A549 (cell line): ENCODE results near the gene RAP2B. TPM values are rescaled to one million over a fixed set of nuclear protein-coding genes. Genes with fewer than 3 reads are reported as not detected.

Source experiments
- ATAC-seq, 2 experiments: fragments of 200-7000 bp in 1 of 2; fragments of >200 bp in 1 of 2; cut with Nextera tagmentation in 1 of 2; cut with Tn5 transposase in 1 of 2; 3 replicates each; pipeline versions ENCODE4 v1.8.0 to v1.9.1; 2018 to 2020; ENCODE audit warnings: mild to moderate bottlenecking in 1 of 2, moderate library complexity in 1 of 2
- CTCF ChIA-PET: fragments of 300-600 bp; sonication (Branson Sonifier 250); formaldehyde crosslinking; extraction: SDS; loops from one replicate; lab custom pipeline; 2021; ENCODE audit warnings: antibody characterized with exemption, inconsistent platforms; lab: Yijun Ruan, JAX
- POLR2A ChIA-PET: fragments of 350-600 bp; formaldehyde crosslinking; extraction: SDS; loops from one replicate; lab custom pipeline; 2021; ENCODE audit warnings: antibody characterized with exemption, inconsistent platforms; lab: Yijun Ruan, JAX
- DNase-seq, 2 experiments: peaks; one replicate each; pipeline versions ENCODE4 v3.0.0 to v3.0.0-alpha.2; 2011 to 2016; ENCODE audit warnings: low read depth in 1 of 2, low spot score in 1 of 2
- FAIRE-seq: peaks from 2 replicates; lab custom pipeline; 2011; peaks lifted over from hg19 to GRCh38; lab: Jason Lieb, UNC
- H3K27ac ChIP-seq, 2 experiments: fragments of >200 bp; sonication (Bioruptor Twin); formaldehyde crosslinking; 3 replicates each; pipeline ENCODE4 v1.5.1; 2016 to 2017
- H3K4me1 ChIP-seq: fragments of >200 bp; sonication (Bioruptor Twin); formaldehyde crosslinking; 3 replicates; pipeline ENCODE4 v1.6.1; 2016
- H3K4me2 ChIP-seq: fragments of >200 bp; sonication (Bioruptor Twin); formaldehyde crosslinking; 3 replicates; pipeline ENCODE4 v1.6.1; 2016
- H3K4me3 ChIP-seq: fragments of >200 bp; sonication (Bioruptor Twin); formaldehyde crosslinking; 3 replicates; pipeline ENCODE4 v1.5.1; 2016
- H3K9me3 ChIP-seq: fragments of >200 bp; sonication (Bioruptor Twin); formaldehyde crosslinking; 3 replicates; pipeline ENCODE4 v1.6.1; 2016
- CBX8 ChIP-seq: fragments of 200-600 bp; sonication (generic); IDR thresholded peaks from 2 replicates; pipeline ENCODE4 v1.6.1; 2016
- CEBPB ChIP-seq, 2 experiments: fragments of >200 bp in 1 of 2; sonication (Bioruptor Twin) in 1 of 2; formaldehyde crosslinking in 1 of 2; IDR thresholded peaks; 2 replicates each; pipeline ENCODE4 v1.6.1; 2012 to 2016
- CHD4 ChIP-seq: fragments of 200-600 bp; sonication (generic); IDR thresholded peaks from 2 replicates; pipeline ENCODE4 v1.6.1; 2016; ENCODE audit warnings: antibody characterized with exemption, mild to moderate bottlenecking, borderline replicate concordance
- EHMT2 ChIP-seq: fragments of 200-600 bp; sonication (generic); IDR thresholded peaks from 2 replicates; pipeline ENCODE4 v1.6.1; 2016; ENCODE audit warnings: antibody characterized with exemption, low read depth, mild to moderate bottlenecking, moderate library complexity
- FOSB ChIP-seq: fragments of 250-450 bp; sonication (Bioruptor Pico); IDR thresholded peaks from 2 replicates; pipeline ENCODE4 v1.5.0; 2020; ENCODE audit warnings: mild to moderate bottlenecking, moderate library complexity
- FOXS1 ChIP-seq: fragments of 250-450 bp; sonication (Bioruptor Pico); IDR thresholded peaks from 2 replicates; pipeline ENCODE4 v1.5.0; 2020; ENCODE audit warnings: mild to moderate bottlenecking, moderate library complexity
- HES2 ChIP-seq: fragments of >200 bp; sonication (Bioruptor Twin); formaldehyde crosslinking; IDR thresholded peaks from 2 replicates; pipeline ENCODE4 v1.6.1; 2016
- HOXA7 ChIP-seq: fragments of 250-450 bp; sonication (Bioruptor Pico); IDR thresholded peaks from 2 replicates; pipeline ENCODE4 v1.5.0; 2020; ENCODE audit warnings: mild to moderate bottlenecking, moderate library complexity
- KDM1A ChIP-seq: fragments of 200-600 bp; sonication (generic); IDR thresholded peaks from 2 replicates; pipeline ENCODE4 v1.6.1; 2016; ENCODE audit warnings: low read depth, mild to moderate bottlenecking
- KDM5A ChIP-seq: fragments of 200-600 bp; sonication (generic); IDR thresholded peaks from 2 replicates; pipeline ENCODE4 v1.6.1; 2016; ENCODE audit warnings: antibody characterized with exemption, mild to moderate bottlenecking
- MAFK ChIP-seq: fragments of 450-650 bp; IDR thresholded peaks from 2 replicates; pipeline ENCODE4 v1.6.1; 2014; ENCODE audit not compliant: partially characterized antibody
- MAZ ChIP-seq: fragments of 150-350 bp; IDR thresholded peaks from 2 replicates; pipeline ENCODE4 v1.6.1; 2014; ENCODE audit warnings: antibody characterized with exemption, low read depth, low read length, borderline replicate concordance
- NPAS2 ChIP-seq: fragments of 250-450 bp; sonication (Bioruptor Pico); IDR thresholded peaks from 2 replicates; pipeline ENCODE4 v1.8.0; 2022; ENCODE audit warnings: mild to moderate bottlenecking, moderate library complexity, borderline replicate concordance
- POLR2A ChIP-seq: IDR thresholded peaks from 2 replicates; pipeline ENCODE4 v1.6.1; 2012; ENCODE audit warnings: mild to moderate bottlenecking, low read length
- RCOR1 ChIP-seq: fragments of 150-350 bp; IDR thresholded peaks from 2 replicates; pipeline ENCODE4 v1.6.1; 2014; ENCODE audit warnings: antibody characterized with exemption, low read length, low read depth
- RNF2 ChIP-seq: fragments of 200-600 bp; sonication (generic); IDR thresholded peaks from 2 replicates; pipeline ENCODE4 v1.6.1; 2016; ENCODE audit warnings: low read depth, mild to moderate bottlenecking, antibody characterized with exemption, moderate library complexity, borderline replicate concordance
- USF2 ChIP-seq: fragments of 450-650 bp; IDR thresholded peaks from 2 replicates; pipeline ENCODE4 v1.6.1; 2014; ENCODE audit warnings: antibody characterized with exemption
- ZC3H11A ChIP-seq: fragments of 450-650 bp; IDR thresholded peaks from 2 replicates; pipeline ENCODE4 v1.6.1; 2014; ENCODE audit warnings: antibody characterized with exemption, mild to moderate bottlenecking
- ZFP36 ChIP-seq: fragments of 450-650 bp; IDR thresholded peaks from 2 replicates; pipeline ENCODE4 v1.6.1; 2014; ENCODE audit warnings: borderline replicate concordance; ENCODE audit not compliant: partially characterized antibody
- ZNF302 ChIP-seq: fragments of 250-450 bp; sonication (Bioruptor Pico); IDR thresholded peaks from 2 replicates; pipeline ENCODE4 v1.9.0; 2021; ENCODE audit warnings: inconsistent platforms, mild to moderate bottlenecking, moderate library complexity
- WGBS: methylation state at CpG from one replicate; pipeline ENCODE4 v1.1.6; 2017; ENCODE audit errors: missing lambda C conversion rate; 5-methylcytosine and 5-hydroxymethylcytosine counted together
- polyA plus RNA-seq, 4 experiments: library from polyadenylated mRNA; depleted of rRNA in 3 of 4; stranded (reverse); fragments of >200 nt; fragmentation: RNase III in 1 of 4; extraction: RNeasy Plus Mini Kit Qiagen cat#74134 plus additional on column Dnase treatment in 1 of 4; gene quantifications; 2 replicates in 3 of 4; 3 replicates in 1 of 4; pipeline ENCODE4 v1.2.3, GENCODE V29; 2011 to 2017
- TF ChIP-seq, protein P1 (sequence below): IDR thresholded peaks from 2 replicates; pipeline ENCODE4 v1.6.1; 2012; ENCODE audit warnings: low read depth, borderline replicate concordance
- TF ChIP-seq, protein P2 (sequence below): IDR thresholded peaks from 2 replicates; pipeline ENCODE4 v1.6.1; 2012

RAP2B gene
- polyA plus RNA-seq, 2 of the 4 experiments (the other 2 are of a cell fraction), result 5.6 to 6.7 TPM

GRCh38 chr3:153166206-153166605 is 4.2 kb downstream of the RAP2B start:
- no peak for TF ChIP-seq RNF2
- TF ChIP-seq MAFK, result no peak
- TF ChIP-seq, protein P1, sequence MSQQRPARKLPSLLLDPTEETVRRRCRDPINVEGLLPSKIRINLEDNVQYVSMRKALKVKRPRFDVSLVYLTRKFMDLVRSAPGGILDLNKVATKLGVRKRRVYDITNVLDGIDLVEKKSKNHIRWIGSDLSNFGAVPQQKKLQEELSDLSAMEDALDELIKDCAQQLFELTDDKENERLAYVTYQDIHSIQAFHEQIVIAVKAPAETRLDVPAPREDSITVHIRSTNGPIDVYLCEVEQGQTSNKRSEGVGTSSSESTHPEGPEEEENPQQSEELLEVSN, result no peak
- peaks cover 32% of the 10 kb centered on the region for H3K4me1 ChIP-seq
- no peaks in the 10 kb centered on the region for H3K9me3 ChIP-seq
- POLR2A ChIA-PET, result no interaction called here
- H3K4me2 ChIP-seq, result peak overlapping the region; percentile 98
- ATAC-seq (no peak), DNase-seq (no peak), FAIRE-seq (no peak)
- no peak overlapping the region for H3K27ac ChIP-seq
- H3K4me3 ChIP-seq, result no peak overlapping the region
- 75% methylated on average over 3 of the region's 3 CpGs for WGBS
- CTCF ChIA-PET, result interaction anchor here (0.7 to 1.0 kb wide), 2 partner anchors 13 to 123 kb away, joined by 5 read pairs; no protein-coding TSS in a partner anchor

DNA sequence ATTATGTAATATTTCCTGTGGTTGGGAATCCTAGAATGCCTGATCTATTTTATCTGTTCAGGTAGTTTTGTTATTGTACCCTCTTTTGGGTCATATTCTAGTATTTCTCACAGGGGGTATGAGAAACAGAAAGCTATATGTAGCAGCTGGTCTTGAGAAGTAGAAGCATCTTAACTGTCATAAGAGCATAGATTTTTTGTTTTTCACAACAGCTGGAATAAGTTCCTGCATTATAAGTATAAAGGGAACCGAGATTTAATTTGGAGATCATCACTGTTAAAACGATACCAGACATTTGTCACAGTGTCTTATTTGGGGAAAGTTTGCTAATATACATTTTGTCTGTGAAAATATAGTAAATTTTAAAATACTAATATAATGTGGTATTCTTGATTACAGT is 4.8 kb downstream of the RAP2B start:
- no peak for FAIRE-seq
- POLR2A ChIA-PET, result no interaction called here

DNA sequence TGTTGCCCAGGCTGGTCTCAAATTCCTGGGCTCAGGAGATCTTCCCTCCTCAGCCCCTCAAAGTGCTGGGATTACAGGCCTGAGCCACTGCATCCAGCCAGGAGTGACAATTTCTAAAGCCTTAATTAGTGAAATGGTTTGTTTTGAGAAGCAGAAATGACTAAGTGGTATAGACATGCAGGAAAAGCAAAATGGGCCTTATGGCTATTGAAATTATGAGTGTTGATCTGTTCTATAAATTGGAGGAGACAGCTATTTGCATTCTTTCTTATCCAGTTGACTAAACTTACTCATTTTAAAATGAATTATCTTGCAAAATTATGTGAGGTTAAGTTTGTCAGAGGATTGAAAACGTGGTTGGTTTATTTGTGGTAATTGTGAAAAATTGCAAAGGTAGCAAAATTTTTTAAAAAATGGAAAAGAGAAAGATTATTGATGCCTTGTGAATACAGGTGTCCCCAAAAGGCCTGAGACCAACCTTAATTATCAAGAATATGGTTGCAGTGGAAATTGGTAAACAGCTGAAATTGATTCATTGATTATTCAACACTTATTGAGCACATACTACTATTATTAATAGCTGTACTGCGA is 7.9 kb downstream of the RAP2B start:
- CTCF ChIA-PET, result interaction anchor here (0.6 kb wide), 1 partner anchor 425 kb away, joined by 3 read pairs; no protein-coding TSS in a partner anchor

More for the DNA sequence above, 4.8 kb downstream of the RAP2B start:
- DNase-seq, result no peak
- Histone ChIP-seq H3K27ac (no peak overlapping the region), H3K4me1 (peaks cover 34% of the 10 kb centered on the region)
- WGBS, result 94% methylated on average over 2 of the region's 2 CpGs
- TF ChIP-seq CBX8 (no peak), USF2 (no peak), MAFK (no peak), MAZ (no peak), HOXA7 (CRISPR knock-in tag) (no peak), ZC3H11A (no peak), EHMT2 (no peak), HES2 (no peak), FOSB (CRISPR knock-in tag) (no peak)
- TF ChIP-seq, protein P2, sequence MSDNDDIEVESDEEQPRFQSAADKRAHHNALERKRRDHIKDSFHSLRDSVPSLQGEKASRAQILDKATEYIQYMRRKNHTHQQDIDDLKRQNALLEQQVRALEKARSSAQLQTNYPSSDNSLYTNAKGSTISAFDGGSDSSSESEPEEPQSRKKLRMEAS, result no peak
- TF ChIP-seq, all 56 proteins: peak for 0
- H3K4me3 ChIP-seq, result no peak overlapping the region
- no peak for ATAC-seq
- CTCF ChIA-PET, result interaction anchor here (0.7 to 1.2 kb wide), 3 partner anchors 13 to 123 kb away, joined by 4 to 5 read pairs (median 5); no protein-coding TSS in a partner anchor
- no peaks in the 10 kb centered on the region for H3K9me3 ChIP-seq
- peak overlapping the region; percentile 98 for H3K4me2 ChIP-seq

GRCh38 chr3:153171256-153171655 is 9.2 kb downstream of the RAP2B start:
- TF ChIP-seq EHMT2, result no peak
- no peak for TF ChIP-seq CHD4
- no peak for TF ChIP-seq ZNF302 (CRISPR knock-in tag)
- TF ChIP-seq CEBPB (IDR thresholded peaks at IDR 0.05), result no peak
- no peak for TF ChIP-seq RCOR1
- no peak for TF ChIP-seq ZC3H11A
- TF ChIP-seq ZFP36, result no peak
- TF ChIP-seq NPAS2 (CRISPR knock-in tag), result no peak
- no peak for TF ChIP-seq KDM5A
- no peak for TF ChIP-seq KDM1A
- no peak for TF ChIP-seq POLR2A
- no peak for TF ChIP-seq FOXS1 (CRISPR knock-in tag)
- Histone ChIP-seq H3K9me3 (no peaks in the 10 kb centered on the region), H3K4me3 (no peak overlapping the region), H3K4me1 (peaks cover 20% of the 10 kb centered on the region), H3K4me2 (no peak overlapping the region), H3K27ac (no peak overlapping the region)
- 6% methylated on average over 2 of the region's 2 CpGs for WGBS
- POLR2A ChIA-PET, result interaction anchor here (0.8 to 2.5 kb wide), 2 partner anchors 10 to 119 kb away, joined by 3 to 10 read pairs; no protein-coding TSS in a partner anchor
- ATAC-seq (no peak), FAIRE-seq (no peak), DNase-seq (no peak)
- CTCF ChIA-PET, result interaction anchor here (0.9 kb wide), 1 partner anchor 119 kb away, joined by 3 read pairs; no protein-coding TSS in a partner anchor

More for the DNA sequence above, 7.9 kb downstream of the RAP2B start:
- Histone ChIP-seq H3K27ac (no peak overlapping the region), H3K4me2 (no peak overlapping the region), H3K4me1 (peaks cover 33% of the 10 kb centered on the region), H3K9me3 (no peaks in the 10 kb centered on the region), H3K4me3 (no peak overlapping the region)
- WGBS, result 87% methylated on average over 2 of the region's 2 CpGs
- POLR2A ChIA-PET, result interaction anchor here (2.5 kb wide), 1 partner anchor 9 kb away, joined by 10 read pairs; no protein-coding TSS in a partner anchor
- DNase-seq, result no peak
- ATAC-seq, result no peak
- no peak for FAIRE-seq
- TF ChIP-seq RNF2 (no peak), MAFK (peak; percentile 79)
